HepG2 (cell line): ENCODE results near the gene PROX2. TPM values are rescaled to one million over a fixed set of nuclear protein-coding genes. Genes with fewer than 3 reads are reported as not detected.

Source experiments
- ATAC-seq: fragments of 200-7000 bp; cut with Tn5 transposase; 3 replicates; pipeline ENCODE4 v1.9.1; 2020; ENCODE audit warnings: mild to moderate bottlenecking, moderate library complexity
- BruUV-seq: library from RNA; stranded (reverse); fragments of 400-500 nt; replicated peaks from 2 replicates; lab custom pipeline; 2021; lab: Mats Ljungman, UMichigan
- CTCF ChIA-PET: fragments of 300-600 bp; formaldehyde crosslinking; extraction: SDS; loops from one replicate; lab custom pipeline; 2021; ENCODE audit warnings: low total read pairs, inconsistent platforms, low intra/inter-chr PET ratio; lab: Yijun Ruan, JAX
- POLR2A ChIA-PET: fragments of 350-600 bp; sonication (Branson Sonifier 250); formaldehyde crosslinking; loops from one replicate; lab custom pipeline; 2020; ENCODE audit warnings: antibody characterized with exemption, inconsistent platforms; lab: Yijun Ruan, JAX
- DNase-seq: peaks from one replicate; pipeline ENCODE4 v3.0.0-alpha.2; 2015; ENCODE audit warnings: low spot score
- FAIRE-seq: peaks from 3 replicates; lab custom pipeline; 2011; peaks lifted over from hg19 to GRCh38; lab: Jason Lieb, UNC
- H2AFZ ChIP-seq: one replicate; pipeline ENCODE4 v1.6.1; 2011; ENCODE audit warnings: low read length, inconsistent platforms
- H3K27ac ChIP-seq: fragments of 300-600 bp; 3 replicates; pipeline ENCODE4 v1.8.0; 2011; ENCODE audit warnings: mixed run types, mild to moderate bottlenecking, mixed read lengths, low read length, inconsistent platforms; ENCODE audit not compliant: insufficient read depth; ENCODE audit errors: extremely low read length
- H3K27me3 ChIP-seq, 2 experiments: fragments of 200-600 bp in 1 of 2; 2 replicates in 1 of 2; 3 replicates in 1 of 2; pipeline versions ENCODE4 v1.6.0 to v1.8.0; 2011; ENCODE audit warnings: low read length in 2 of 2, mild to moderate bottlenecking in 2 of 2, moderate library complexity in 2 of 2, inconsistent platforms in 1 of 2; ENCODE audit not compliant: insufficient read depth in 2 of 2, control insufficient read depth in 1 of 2
- H3K36me3 ChIP-seq, 2 experiments: fragments of 200-600 bp in 1 of 2; replicated peaks in 1 of 2; 2 replicates in 1 of 2; 3 replicates in 1 of 2; pipeline versions ENCODE4 v1.5.1 to v1.8.0; 2011; ENCODE audit warnings: low read length in 2 of 2, inconsistent platforms in 1 of 2; ENCODE audit not compliant: insufficient read depth in 2 of 2, control insufficient read depth in 1 of 2
- H3K4me1 ChIP-seq: 2 replicates; pipeline ENCODE4 v1.5.1; 2012; ENCODE audit warnings: low read length, inconsistent platforms; ENCODE audit not compliant: insufficient read depth
- H3K4me2 ChIP-seq: 2 replicates; pipeline ENCODE4 v1.6.0; 2011; ENCODE audit warnings: low read depth, low read length, inconsistent platforms
- H3K4me3 ChIP-seq, 3 experiments: fragments of 200-600 bp in 1 of 3; sonication (generic), shearing (Covaris generic) in 1 of 3; replicated peaks in 1 of 3; 2 replicates each; pipeline ENCODE4 v1.5.1; 2011 to 2016; ENCODE audit warnings: low read length in 3 of 3, inconsistent platforms in 2 of 3, low read depth in 2 of 3, mild to moderate bottlenecking in 2 of 3, control low read depth in 1 of 3, mixed read lengths in 1 of 3; ENCODE audit not compliant: insufficient read depth in 1 of 3
- H3K79me2 ChIP-seq: one replicate; pipeline ENCODE4 v1.6.1; 2011; ENCODE audit warnings: low read length, inconsistent platforms; ENCODE audit not compliant: insufficient read depth
- H3K9ac ChIP-seq: 2 replicates; pipeline ENCODE4 v1.6.0; 2011; ENCODE audit warnings: mild to moderate bottlenecking, low read depth, low read length, inconsistent platforms; ENCODE audit not compliant: insufficient read depth
- H3K9me3 ChIP-seq: 2 replicates; pipeline ENCODE4 v1.5.1; 2012; ENCODE audit warnings: mild to moderate bottlenecking, low read length
- H4K20me1 ChIP-seq: 2 replicates; pipeline ENCODE4 v1.6.0; 2011; ENCODE audit warnings: inconsistent platforms, mild to moderate bottlenecking, low read length, moderate library complexity; ENCODE audit not compliant: insufficient read depth
- BCL3 ChIP-seq: sonication (generic); formaldehyde crosslinking; IDR thresholded peaks from 2 replicates; pipeline ENCODE4 v1.5.1; 2020; ENCODE audit warnings: mild to moderate bottlenecking, missing genetic modification reagents, moderate library complexity
- BCL6 ChIP-seq: IDR thresholded peaks from 2 replicates; pipeline ENCODE4 v1.6.1; 2016; ENCODE audit warnings: missing genetic modification reagents, missing compliant biosample characterization
- E2F5 ChIP-seq: sonication (generic); formaldehyde crosslinking; conservative IDR thresholded peaks from 2 replicates; pipeline ENCODE4 v1.4.0; 2020; ENCODE audit warnings: missing genetic modification reagents
- KLF15 ChIP-seq: sonication (generic); formaldehyde crosslinking; IDR thresholded peaks from 2 replicates; pipeline ENCODE4 v1.8.1; 2023; ENCODE audit warnings: borderline replicate concordance, mild to moderate bottlenecking, inconsistent platforms, missing genetic modification reagents, mixed read lengths
- MEF2D ChIP-seq: sonication (generic); formaldehyde crosslinking; IDR thresholded peaks from 2 replicates; pipeline ENCODE4 v1.5.1; 2020; ENCODE audit warnings: mild to moderate bottlenecking, missing genetic modification reagents
- NR0B2 ChIP-seq: sonication (generic); formaldehyde crosslinking; IDR thresholded peaks from 2 replicates; pipeline ENCODE4 v1.4.0; 2020; ENCODE audit warnings: mild to moderate bottlenecking, missing genetic modification reagents
- ZBTB43 ChIP-seq: sonication (generic); formaldehyde crosslinking; conservative IDR thresholded peaks from 2 replicates; pipeline ENCODE4 v1.4.0; 2020; ENCODE audit warnings: missing genetic modification reagents
- ZNF629 ChIP-seq: sonication (generic); formaldehyde crosslinking; conservative IDR thresholded peaks from 2 replicates; pipeline ENCODE4 v1.5.0; 2020; ENCODE audit warnings: missing genetic modification reagents
- WGBS: methylation state at CpG from one replicate; pipeline ENCODE4 v1.1.6; 2017; ENCODE audit warnings: low lambda C conversion rate; 5-methylcytosine and 5-hydroxymethylcytosine counted together
- in situ Hi-C: cut with HindIII; loops from 2 replicates; pipeline ENCODE4 v1.10.0; 2017; ENCODE audit warnings: low pct_unique_long_range_greater_than_20kb; ENCODE audit not compliant: extremely low pct_ligation_motif_present
- intact Hi-C: fragments of 100-400 bp; cut with micrococcal nuclease; formaldehyde crosslinking; loops from one replicate; pipeline ENCODE4 v1.10.0; 2022; ENCODE audit not compliant: unreplicated experiment
- polyA plus RNA-seq, 8 experiments: library from polyadenylated mRNA; depleted of rRNA in 3 of 8; stranded (reverse) in 7 of 8; unstranded in 1 of 8; fragments of >200 nt; fragmentation: Illumina TruSeq in 4 of 8; extraction: Trizol in 4 of 8; gene quantifications; 2 replicates each; pipeline versions ENCODE4 v1.2.1 to v1.2.3, GENCODE V29; 2011 to 2016; ENCODE audit warnings: low read depth in 4 of 8, missing spikeins in 1 of 8, mixed read lengths in 1 of 8; ENCODE audit not compliant: insufficient read depth in 1 of 8
- total RNA-seq, 5 experiments: library from RNA; depleted of rRNA; stranded (reverse); fragments of >200 nt; fragmentation: Illumina TruSeq; extraction: Trizol; gene quantifications; 2 replicates each; pipeline ENCODE4 v1.2.3, GENCODE V29; 2016; ENCODE audit warnings: low read depth in 1 of 5

The PROX2 gene
- total and polyA plus RNA-seq, 2 of the 13 experiments (the other 11 are each of a cell fraction or from before 2014, with no cell fraction given), result not detected

GRCh38 chr14:74871819-74872218 lies 4.1 kb downstream of the PROX2 start:
- POLR2A ChIA-PET, result interaction anchor here (1.1 kb wide), 1 partner anchor 27 kb away, joined by 3 read pairs; no protein-coding TSS in a partner anchor
- Histone ChIP-seq H3K4me1 (peaks cover 19% of the 10 kb centered on the region), H3K36me3 (no peaks in the 10 kb centered on the region), H2AFZ (no peak overlapping the region), H3K4me3 (no peak overlapping the region), H3K9ac (no peak overlapping the region), H3K27ac (no peak overlapping the region), H3K27me3 (peaks cover 0 to 10% of the 10 kb centered on the region in 2 experiments; a peak in 1 of 5 replicates), H3K4me2 (no peak overlapping the region), H3K79me2 (no peaks in the 10 kb centered on the region), H3K9me3 (no peaks in the 10 kb centered on the region), H4K20me1 (no peaks in the 10 kb centered on the region)
- BruUV-seq, result no TSS peak
- intact Hi-C loops, result no loop called here
- ATAC-seq, result peak; percentile 31; the same call in 2 of the 3 replicates
- TF ChIP-seq BCL6 (CRISPR knock-in tag), result 0 out of 2 replicates have a peak, but pooled peaks have one; percentile 18
- TF ChIP-seq E2F5 (CRISPR knock-in tag), result no peak
- no peak for TF ChIP-seq ZBTB43 (CRISPR knock-in tag)
- in situ Hi-C loops, result no loop called here
- WGBS, result 5% methylated on average over 4 of the region's 4 CpGs
- DNase-seq, result no peak
- no peak for FAIRE-seq
- CTCF ChIA-PET, result no interaction called here

- Histone ChIP-seq H2AFZ (no peak overlapping the region), H3K4me3 (no peak overlapping the region), H3K27ac (no peak overlapping the region), H3K27me3 (peaks cover 0 to 4% of the 10 kb centered on the region in 2 experiments; a peak in 1 of 5 replicates), H3K79me2 (no peaks in the 10 kb centered on the region), H3K36me3 (no peaks in the 10 kb centered on the region), H3K4me1 (peaks cover 20% of the 10 kb centered on the region), H3K9me3 (no peaks in the 10 kb centered on the region), H4K20me1 (no peaks in the 10 kb centered on the region), H3K9ac (no peak overlapping the region), H3K4me2 (no peak overlapping the region)
- WGBS, result 38% methylated on average over 8 of the region's 8 CpGs
- FAIRE-seq (no peak), ATAC-seq (no peak), DNase-seq (no peak)
- intact Hi-C loops (no loop called here), in situ Hi-C loops (no loop called here)
- POLR2A ChIA-PET, result no interaction called here
- CTCF ChIA-PET, result no interaction called here
- TF ChIP-seq KLF15 (CRISPR knock-in tag), result no peak
- no peak for TF ChIP-seq MEF2D (CRISPR knock-in tag)
- no peak for TF ChIP-seq NR0B2 (CRISPR knock-in tag)
- no peak for TF ChIP-seq BCL3 (CRISPR knock-in tag)
- peak; percentile 82 for TF ChIP-seq ZNF629
- BruUV-seq, result no TSS peak
Observed at GRCh38 chr14:74868739-74869138, 7.2 kb downstream of the PROX2 start.
